Loucy (cell line): ENCODE results near the gene CTIF.

ENCODE experiments used
- EZH2phosphoT487 ChIP-seq: fragments of 200-600 bp; IDR thresholded peaks from 2 replicates; pipeline ENCODE4 v1.6.1; 2018; ENCODE audit warnings: antibody characterized with exemption, mild to moderate bottlenecking, moderate library complexity, borderline replicate concordance
- TF ChIP-seq, protein P1 (sequence below): fragments of 200-600 bp; sonication (generic); conservative IDR thresholded peaks from 2 replicates; pipeline ENCODE4 v1.5.1; 2014; ENCODE audit warnings: mild to moderate bottlenecking, antibody characterized with exemption, low read length

GRCh38 chr18:48770243-48770642 lies 231.4 kb downstream of the CTIF start:
- TF ChIP-seq, protein P1, sequence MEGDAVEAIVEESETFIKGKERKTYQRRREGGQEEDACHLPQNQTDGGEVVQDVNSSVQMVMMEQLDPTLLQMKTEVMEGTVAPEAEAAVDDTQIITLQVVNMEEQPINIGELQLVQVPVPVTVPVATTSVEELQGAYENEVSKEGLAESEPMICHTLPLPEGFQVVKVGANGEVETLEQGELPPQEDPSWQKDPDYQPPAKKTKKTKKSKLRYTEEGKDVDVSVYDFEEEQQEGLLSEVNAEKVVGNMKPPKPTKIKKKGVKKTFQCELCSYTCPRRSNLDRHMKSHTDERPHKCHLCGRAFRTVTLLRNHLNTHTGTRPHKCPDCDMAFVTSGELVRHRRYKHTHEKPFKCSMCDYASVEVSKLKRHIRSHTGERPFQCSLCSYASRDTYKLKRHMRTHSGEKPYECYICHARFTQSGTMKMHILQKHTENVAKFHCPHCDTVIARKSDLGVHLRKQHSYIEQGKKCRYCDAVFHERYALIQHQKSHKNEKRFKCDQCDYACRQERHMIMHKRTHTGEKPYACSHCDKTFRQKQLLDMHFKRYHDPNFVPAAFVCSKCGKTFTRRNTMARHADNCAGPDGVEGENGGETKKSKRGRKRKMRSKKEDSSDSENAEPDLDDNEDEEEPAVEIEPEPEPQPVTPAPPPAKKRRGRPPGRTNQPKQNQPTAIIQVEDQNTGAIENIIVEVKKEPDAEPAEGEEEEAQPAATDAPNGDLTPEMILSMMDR, result no peak
- no peak for TF ChIP-seq EZH2phosphoT487
